Measurements from ENCODE around the gene RNASET2.
"Not testable (repeated sequence)": the region's sequence is repeated elsewhere in the genome, so short reads cannot be mapped to it uniquely, and the experiment has no call there.

RNASET2 gene

GRCh38 chr6:166970091-166970490 is 13.7 kb upstream of the RNASET2 start:
- DNase-seq (ENCODE audit: low read depth in 3 of 3): no peak

GRCh38 chr6:166969390-166970002 is 13.1 kb upstream of the RNASET2 start:
- no peak for DNase-seq (ENCODE audit: low read depth in 3 of 3)

GRCh38 chr6:166966268-166966667 is 9.9 kb upstream of the RNASET2 start:
- no peak for DNase-seq (ENCODE audit: low read depth in 3 of 3)

- no peak for DNase-seq (ENCODE audit: low read depth in 3 of 3)
Measured at GRCh38 chr6:166960609-166960978, 4.2 kb upstream of the RNASET2 start.

- DNase-seq (ENCODE audit: low read depth in 3 of 3): no peak
Measured at GRCh38 chr6:166959911-166960608, 3.7 kb upstream of the RNASET2 start.

- no peak for DNase-seq (ENCODE audit: low read depth in 3 of 3)
Measured at GRCh38 chr6:166958926-166959861, 2.8 kb upstream of the RNASET2 start.

- DNase-seq (ENCODE audit: low read depth in 3 of 3): no peak
Measured at GRCh38 chr6:166957805-166958076, 1.4 kb upstream of the RNASET2 start.

- DNase-seq (ENCODE audit: low read depth in 3 of 3): no peak
Measured at GRCh38 chr6:166957087-166957804, 896 bp upstream of the RNASET2 start.

GRCh38 chr6:166955865-166956443 is 396 bp downstream of the RNASET2 start:
- DNase-seq (ENCODE audit: low read depth in 3 of 3): no peak

GRCh38 chr6:166955121-166955864 is 1.1 kb downstream of the RNASET2 start:
- DNase-seq (ENCODE audit: low read depth in 3 of 3): no peak

GRCh38 chr6:166954118-166954713 is 2.1 kb downstream of the RNASET2 start:
- DNase-seq (ENCODE audit: low read depth in 3 of 3): no peak

GRCh38 chr6:166952567-166953486 is 3.5 kb downstream of the RNASET2 start:
- DNase-seq (ENCODE audit: low read depth in 3 of 3): peak in 1 of 3 donors; percentile 50

- no peak for DNase-seq (ENCODE audit: low read depth in 3 of 3)
Measured at GRCh38 chr6:166952121-166952520, 4.2 kb downstream of the RNASET2 start.

GRCh38 chr6:166951670-166952060 is 4.7 kb downstream of the RNASET2 start:
- no peak for DNase-seq (ENCODE audit: low read depth in 3 of 3)

- DNase-seq (ENCODE audit: low read depth in 3 of 3): peak; percentile 63 to 87 (median 65)
Measured at GRCh38 chr6:166950892-166951669, 5.3 kb downstream of the RNASET2 start.

GRCh38 chr6:166950443-166950821 is 5.9 kb downstream of the RNASET2 start:
- DNase-seq (ENCODE audit: low read depth in 3 of 3): no peak

- no peak for DNase-seq (ENCODE audit: low read depth in 3 of 3)
Measured at GRCh38 chr6:166949528-166950442, 6.6 kb downstream of the RNASET2 start.

GRCh38 chr6:166948724-166949123 is 7.6 kb downstream of the RNASET2 start:
- DNase-seq (ENCODE audit: low read depth in 3 of 3): not testable (repeated sequence)
